Activated CD8-positive, alpha-beta memory T cell treated with anti-CD3 and anti-CD28 coated beads, Interleukin-2, amount 50 U/mL, for 24 hours (primary cell): ENCODE results near the gene RTF2.

Experiments used
- DNase-seq: peaks from one replicate; pipeline ENCODE4 v3.0.0-alpha.2; 2020; ENCODE audit errors: extremely low read depth

Gene RTF2

GRCh38 chr20:56438284-56438683 is 30.1 kb upstream of the RTF2 start:
- DNase-seq = no peak

GRCh38 chr20:56439771-56440291 is 28.6 kb upstream of the RTF2 start:
- DNase-seq = no peak

GRCh38 chr20:56440346-56441007 is 27.9 kb upstream of the RTF2 start:
- DNase-seq = peak; percentile 51

GRCh38 chr20:56442389-56443365 is 25.8 kb upstream of the RTF2 start:
- no peak for DNase-seq

GRCh38 chr20:56443654-56444540 is 24.5 kb upstream of the RTF2 start:
- DNase-seq = no peak

- DNase-seq = no peak
Observed at GRCh38 chr20:56445130-56445529, 23.3 kb upstream of the RTF2 start.

GRCh38 chr20:56445540-56445939 is 22.9 kb upstream of the RTF2 start:
- DNase-seq = no peak

- DNase-seq = no peak
Observed at GRCh38 chr20:56447227-56447626, 21.2 kb upstream of the RTF2 start.

- DNase-seq = no peak
Observed at GRCh38 chr20:56449459-56449858, 19.0 kb upstream of the RTF2 start.

GRCh38 chr20:56451056-56451765 is 17.2 kb upstream of the RTF2 start:
- no peak for DNase-seq

GRCh38 chr20:56453352-56453751 is 15.1 kb upstream of the RTF2 start:
- DNase-seq = no peak

GRCh38 chr20:56454754-56455153 is 13.7 kb upstream of the RTF2 start:
- no peak for DNase-seq

GRCh38 chr20:56458206-56458821 is 10.1 kb upstream of the RTF2 start:
- no peak for DNase-seq

GRCh38 chr20:56460459-56460858 is 8.0 kb upstream of the RTF2 start:
- DNase-seq = no peak

- DNase-seq = no peak
Observed at GRCh38 chr20:56461576-56461975, 6.9 kb upstream of the RTF2 start.

- DNase-seq = no peak
Observed at GRCh38 chr20:56463428-56463827, 5.0 kb upstream of the RTF2 start.

- DNase-seq = no peak
Observed at GRCh38 chr20:56465997-56466396, 2.4 kb upstream of the RTF2 start.

GRCh38 chr20:56467968-56468315 is 485 bp upstream of the RTF2 start:
- DNase-seq = no peak

GRCh38 chr20:56469077-56469449 is 636 bp downstream of the RTF2 start:
- DNase-seq = no peak

GRCh38 chr20:56483970-56484369 is 15.5 kb downstream of the RTF2 start:
- no peak for DNase-seq

- no peak for DNase-seq
Observed at GRCh38 chr20:56487216-56487615, 18.8 kb downstream of the RTF2 start.
